A549 treated with CORT108297 at 1 μM for 4 hours (cell line): Measurements from ENCODE around the gene FAM149A. TPM values are rescaled to one million over a fixed set of nuclear protein-coding genes. Genes with fewer than 3 reads are reported as not detected.

Source experiments
- total RNA-seq: library from RNA; stranded (reverse); fragments of 200-300 nt; extraction: Qiagen RNA extraction; gene quantifications from 5 replicates; pipeline ENCODE4 v1.2.3, GENCODE V29; 2022

FAM149A gene
- 1.4 to 1.8 TPM (median 1.7 TPM) in 5 replicates for total RNA-seq

GRCh38 chr4:186104114-186104889, at the start of gene FAM149A:
Gene FAM149A (plus strand): TSS chr4:186104704.

GRCh38 chr4:186068581-186069348, 35.7 kb upstream of the FAM149A start, which contains the start of gene TLR3:
Gene TLR3 (plus strand): TSS chr4:186069156. CDS start chr4:186076620, 7,464 bp downstream.

GRCh38 chr4:186191200-186192065, 86.9 kb downstream of the FAM149A start, which contains the start of gene CYP4V2:
Gene CYP4V2 (plus strand): TSS chr4:186191567. CDS start chr4:186191824, 257 bp downstream.

Other genes starting within 250 kb of the FAM149A start
- gene TLR3, start 35.5 kb upstream of the FAM149A start, total RNA-seq = 0.29 to 0.52 TPM (median 0.41 TPM) in 5 replicates
- gene CYP4V2, start 86.9 kb downstream of the FAM149A start, total RNA-seq = 2.7 to 3.8 TPM (median 2.8 TPM) in 5 replicates
- 0.07 TPM in 1 of 5 replicates, not detected in the others for gene KLKB1, start 122.8 kb downstream of the FAM149A start, total RNA-seq
- not detected in 5 replicates for gene F11, start 161.5 kb downstream of the FAM149A start, total RNA-seq